GM19035 (cell line): ENCODE data around the gene HSPH1.
A peak's percentile ranks its signal among the peaks of the same experiment; 100 is the strongest.
"Not testable (repeated sequence)": the region's sequence is repeated elsewhere in the genome, so short reads cannot be mapped to it uniquely, and the experiment has no call there.

Source experiments
- ATAC-seq: cut with Tn5 transposase; IDR thresholded peaks from one replicate; pipeline ENCODE4 v1.9.1; 2021; ENCODE audit not compliant: unreplicated experiment

Gene HSPH1

GRCh38 chr13:31177813-31178495, 16.2 kb upstream of the HSPH1 start:
- ATAC-seq, result not testable (repeated sequence)

- ATAC-seq, result no peak
Observed at GRCh38 chr13:31175847-31176532, 14.3 kb upstream of the HSPH1 start.

GRCh38 chr13:31174018-31174417, 12.3 kb upstream of the HSPH1 start:
- no peak for ATAC-seq

- ATAC-seq, result no peak
Observed at GRCh38 chr13:31172535-31172934, 10.8 kb upstream of the HSPH1 start.

GRCh38 chr13:31172001-31172400, 10.3 kb upstream of the HSPH1 start:
- no peak for ATAC-seq

- no peak for ATAC-seq
Observed at GRCh38 chr13:31168736-31169135, 7.0 kb upstream of the HSPH1 start.

GRCh38 chr13:31168166-31168565, 6.5 kb upstream of the HSPH1 start:
- ATAC-seq, result peak; percentile 60

- ATAC-seq, result no peak
Observed at GRCh38 chr13:31167490-31167889, 5.8 kb upstream of the HSPH1 start.

- no peak for ATAC-seq
Observed at GRCh38 chr13:31166591-31166990, 4.9 kb upstream of the HSPH1 start.

GRCh38 chr13:31162151-31163008, 676 bp upstream of the HSPH1 start:
- ATAC-seq, result peak; percentile 78

GRCh38 chr13:31160857-31161556, 697 bp downstream of the HSPH1 start:
- no peak for ATAC-seq

- ATAC-seq, result no peak
Observed at GRCh38 chr13:31159306-31159705, 2.4 kb downstream of the HSPH1 start.

- ATAC-seq, result no peak
Observed at GRCh38 chr13:31154939-31155338, 6.8 kb downstream of the HSPH1 start.

- ATAC-seq, result no peak
Observed at GRCh38 chr13:31151837-31152236, 9.9 kb downstream of the HSPH1 start.

- ATAC-seq, result no peak
Observed at GRCh38 chr13:31150315-31150985, 11.3 kb downstream of the HSPH1 start.

GRCh38 chr13:31149604-31150003, 12.1 kb downstream of the HSPH1 start:
- no peak for ATAC-seq

GRCh38 chr13:31145417-31145816, 16.3 kb downstream of the HSPH1 start:
- no peak for ATAC-seq

GRCh38 chr13:31138515-31138914, 23.2 kb downstream of the HSPH1 start:
- ATAC-seq, result no peak

- no peak for ATAC-seq
Observed at GRCh38 chr13:31136724-31137123, 25.0 kb downstream of the HSPH1 start.

- ATAC-seq, result no peak
Observed at GRCh38 chr13:31134039-31134711, 27.5 kb downstream of the HSPH1 start.
